MM.1S (cell line): ENCODE results near the gene C16orf95.

Source experiments
- DNase-seq: peaks from one replicate; pipeline ENCODE4 v3.0.0-alpha.2; 2015
- H2AFZ ChIP-seq: fragments of 300-600 bp; sonication (generic); 2 replicates; pipeline ENCODE4 v1.6.0; 2016; ENCODE audit warnings: antibody characterized with exemption, low read length
- H3F3A ChIP-seq: fragments of 300-600 bp; sonication (generic); 2 replicates; pipeline ENCODE4 v1.6.1; 2016; ENCODE audit warnings: mild to moderate bottlenecking, antibody characterized with exemption, low read length, moderate library complexity, mixed read lengths; ENCODE audit not compliant: insufficient read depth
- H3K27ac ChIP-seq: fragments of 300-600 bp; sonication (generic); 2 replicates; pipeline ENCODE4 v1.5.1; 2016; ENCODE audit warnings: mild to moderate bottlenecking, low read length
- H3K27me3 ChIP-seq: fragments of 300-600 bp; sonication (generic); replicated peaks from 2 replicates; pipeline ENCODE4 v1.6.0; 2016; ENCODE audit warnings: low read length; ENCODE audit not compliant: insufficient read depth
- H3K36me3 ChIP-seq: fragments of 300-600 bp; sonication (generic); replicated peaks from 2 replicates; pipeline ENCODE4 v1.6.1; 2016; ENCODE audit warnings: mild to moderate bottlenecking, low read length, mixed read lengths; ENCODE audit not compliant: insufficient read depth
- H3K4me1 ChIP-seq: fragments of 300-600 bp; sonication (generic); 2 replicates; pipeline ENCODE4 v1.6.1; 2016; ENCODE audit warnings: low read length, mixed read lengths
- H3K4me2 ChIP-seq: fragments of 300-600 bp; sonication (generic); 2 replicates; pipeline ENCODE4 v1.6.0; 2016; ENCODE audit warnings: low read depth, low read length
- H3K4me3 ChIP-seq: fragments of 300-600 bp; sonication (generic); 2 replicates; pipeline ENCODE4 v1.5.1; 2016; ENCODE audit warnings: low read length, mixed read lengths
- H3K79me2 ChIP-seq: fragments of 300-600 bp; sonication (generic); 2 replicates; pipeline ENCODE4 v1.6.1; 2016; ENCODE audit warnings: mixed run types, low read length, mixed read lengths
- H3K9ac ChIP-seq: fragments of 300-600 bp; sonication (generic); 2 replicates; pipeline ENCODE4 v1.6.1; 2016; ENCODE audit warnings: low read length, mixed read lengths
- H3K9me2 ChIP-seq: fragments of 300-600 bp; sonication (generic); replicated peaks from 2 replicates; pipeline ENCODE4 v1.6.1; 2016; ENCODE audit warnings: mild to moderate bottlenecking, low read length, mixed read lengths; ENCODE audit not compliant: insufficient read depth
- H3K9me3 ChIP-seq: fragments of 300-600 bp; sonication (generic); replicated peaks from 2 replicates; pipeline ENCODE4 v1.6.1; 2016; ENCODE audit warnings: mild to moderate bottlenecking, low read length, mixed read lengths; ENCODE audit not compliant: insufficient read depth
- H4K20me1 ChIP-seq: fragments of 300-600 bp; sonication (generic); 2 replicates; pipeline ENCODE4 v1.6.1; 2016; ENCODE audit warnings: mild to moderate bottlenecking, low read length, moderate library complexity, mixed read lengths; ENCODE audit not compliant: insufficient read depth
- EZH2 ChIP-seq: fragments of 300-600 bp; sonication (generic); optimal IDR thresholded peaks from 2 replicates; pipeline ENCODE3; 2017; ENCODE audit warnings: low read depth, mild to moderate bottlenecking, antibody characterized with exemption, low read length, mixed read lengths
- EZH2phosphoT487 ChIP-seq: fragments of 300-600 bp; sonication (generic); IDR thresholded peaks from 2 replicates; pipeline ENCODE4 v1.6.1; 2018; ENCODE audit warnings: antibody characterized with exemption, low read length
- TF ChIP-seq, protein P1 (sequence below): fragments of 300-600 bp; sonication (generic); IDR thresholded peaks from 2 replicates; pipeline ENCODE4 v1.5.1; 2016; ENCODE audit warnings: antibody characterized with exemption, low read length, mixed read lengths

Gene C16orf95

DNA sequence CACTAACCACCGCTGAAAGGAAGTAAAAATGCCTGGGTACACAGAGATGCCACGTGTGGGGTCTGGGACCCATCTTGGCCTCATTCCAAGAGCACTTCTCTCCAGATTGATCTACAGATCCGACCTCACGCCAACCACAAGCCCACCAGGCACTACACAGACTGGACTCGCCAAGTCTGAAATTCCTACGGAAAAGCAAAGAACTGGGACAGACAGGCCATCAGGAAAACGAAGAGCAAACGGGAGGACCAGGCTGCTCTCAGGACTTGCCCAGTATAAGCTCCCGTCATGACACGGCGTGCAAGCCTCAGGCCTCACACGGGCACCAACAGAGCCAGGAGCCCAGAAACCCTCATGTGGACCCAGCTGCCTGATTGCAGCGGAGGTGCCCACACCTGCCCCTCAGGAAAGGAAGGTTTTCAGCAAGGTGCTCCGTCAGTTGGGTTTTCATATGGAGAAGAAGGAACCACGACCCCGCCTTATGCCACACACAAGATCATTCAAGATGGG, 20.1 kb upstream of the C16orf95 start:
- Histone ChIP-seq H3K36me3 (no peaks in the 10 kb centered on the region), H3K27ac (no peak overlapping the region), H3K4me2 (no peak overlapping the region), H4K20me1 (no peaks in the 10 kb centered on the region), H2AFZ (no peak overlapping the region), H3K79me2 (no peaks in the 10 kb centered on the region), H3K9me2 (no peaks in the 10 kb centered on the region), H3K9ac (no peak overlapping the region), H3K27me3 (no peaks in the 10 kb centered on the region), H3K9me3 (no peaks in the 10 kb centered on the region), H3K4me1 (no peaks in the 10 kb centered on the region), H3K4me3 (no peak overlapping the region), H3F3A (no peaks in the 10 kb centered on the region)
- DNase-seq, result no peak
- TF ChIP-seq EZH2, result no peak
- TF ChIP-seq EZH2phosphoT487, result no peak
- TF ChIP-seq, protein P1, sequence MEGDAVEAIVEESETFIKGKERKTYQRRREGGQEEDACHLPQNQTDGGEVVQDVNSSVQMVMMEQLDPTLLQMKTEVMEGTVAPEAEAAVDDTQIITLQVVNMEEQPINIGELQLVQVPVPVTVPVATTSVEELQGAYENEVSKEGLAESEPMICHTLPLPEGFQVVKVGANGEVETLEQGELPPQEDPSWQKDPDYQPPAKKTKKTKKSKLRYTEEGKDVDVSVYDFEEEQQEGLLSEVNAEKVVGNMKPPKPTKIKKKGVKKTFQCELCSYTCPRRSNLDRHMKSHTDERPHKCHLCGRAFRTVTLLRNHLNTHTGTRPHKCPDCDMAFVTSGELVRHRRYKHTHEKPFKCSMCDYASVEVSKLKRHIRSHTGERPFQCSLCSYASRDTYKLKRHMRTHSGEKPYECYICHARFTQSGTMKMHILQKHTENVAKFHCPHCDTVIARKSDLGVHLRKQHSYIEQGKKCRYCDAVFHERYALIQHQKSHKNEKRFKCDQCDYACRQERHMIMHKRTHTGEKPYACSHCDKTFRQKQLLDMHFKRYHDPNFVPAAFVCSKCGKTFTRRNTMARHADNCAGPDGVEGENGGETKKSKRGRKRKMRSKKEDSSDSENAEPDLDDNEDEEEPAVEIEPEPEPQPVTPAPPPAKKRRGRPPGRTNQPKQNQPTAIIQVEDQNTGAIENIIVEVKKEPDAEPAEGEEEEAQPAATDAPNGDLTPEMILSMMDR, result no peak

DNA sequence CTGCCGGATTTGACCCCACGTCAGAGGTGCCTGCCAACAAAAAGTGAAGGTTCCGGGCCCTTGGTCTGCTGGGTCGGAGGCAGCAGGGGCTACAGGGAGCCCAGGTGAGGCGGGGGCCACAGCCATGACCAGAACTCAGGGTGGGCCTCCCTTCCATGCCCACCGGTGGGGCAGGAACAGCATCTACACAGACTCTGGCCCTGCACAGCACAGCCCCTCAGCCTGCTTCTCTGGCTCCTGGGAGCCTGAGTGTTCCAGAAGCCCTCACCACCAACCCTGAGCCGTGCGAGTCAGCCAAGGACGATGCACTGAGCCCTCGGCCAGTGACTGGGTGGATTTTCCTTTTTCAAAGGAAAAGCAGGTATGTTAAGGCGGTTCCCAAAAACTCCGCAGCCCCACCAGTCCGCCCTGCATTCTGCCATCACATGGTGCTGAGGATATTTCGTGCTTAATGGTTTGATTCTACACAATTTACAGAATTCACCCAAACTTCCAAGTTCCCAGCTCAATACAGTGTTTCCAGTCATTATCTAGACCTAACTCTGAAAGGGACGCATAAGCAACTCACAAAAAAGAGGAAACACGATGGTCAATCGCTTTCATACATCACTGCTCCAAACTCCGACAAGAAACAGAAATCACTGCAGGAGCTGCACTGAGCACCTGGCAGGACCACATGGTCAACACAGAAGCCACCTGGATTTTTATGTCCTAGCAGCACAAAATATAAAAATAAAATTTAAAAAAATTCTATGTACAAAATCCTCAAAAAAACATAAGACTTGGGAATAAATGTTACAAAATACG, 19.4 kb upstream of the C16orf95 start:
- no peaks in the 10 kb centered on the region for H3K27me3 ChIP-seq

DNA sequence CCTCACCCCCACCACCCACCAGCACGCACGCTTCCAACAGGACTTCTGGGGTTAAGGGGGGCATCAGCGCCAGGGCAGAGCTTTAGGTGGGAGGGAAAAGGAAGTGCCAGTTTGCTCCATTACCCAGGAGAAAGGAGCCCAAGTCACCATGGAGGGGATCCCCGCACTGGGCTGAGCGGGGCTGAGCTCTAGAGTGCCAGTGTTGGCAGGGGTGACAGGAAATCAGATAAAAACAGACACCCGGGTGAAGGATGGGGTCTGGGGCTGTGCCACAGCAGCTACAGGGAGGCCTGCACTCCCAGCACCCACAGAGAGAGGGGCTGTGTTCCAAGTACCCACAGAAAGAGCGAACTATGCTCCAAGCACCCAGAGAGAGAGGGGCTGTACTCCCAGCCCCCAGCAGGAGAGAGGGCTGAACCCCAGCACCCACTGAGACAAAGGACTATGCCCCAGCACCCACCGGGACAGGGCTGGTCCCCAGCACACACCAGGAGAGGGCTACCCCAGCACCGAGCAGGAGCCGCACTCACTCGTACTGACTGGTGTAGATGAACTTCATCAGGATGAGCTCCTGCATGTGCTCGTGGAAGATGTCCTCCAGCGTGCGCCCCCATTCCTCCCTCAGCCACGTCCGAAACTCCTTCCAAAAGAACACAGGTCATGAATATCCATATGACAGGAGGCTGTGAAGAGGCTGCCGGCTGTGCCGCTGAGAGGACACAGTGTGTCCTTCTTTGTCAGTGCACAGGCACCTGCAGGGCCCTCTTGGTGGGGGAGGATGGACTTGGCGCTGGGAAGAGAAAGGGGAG, 18.6 kb upstream of the C16orf95 start:
- no peak overlapping the region for H3K4me2 ChIP-seq
- no peaks in the 10 kb centered on the region for H3K4me1 ChIP-seq
- H3K9ac ChIP-seq, result no peak overlapping the region
- no peaks in the 10 kb centered on the region for H3K79me2 ChIP-seq
- no peak overlapping the region for H2AFZ ChIP-seq
- H3K4me3 ChIP-seq, result no peak overlapping the region
- no peaks in the 10 kb centered on the region for H4K20me1 ChIP-seq
- H3K9me2 ChIP-seq, result no peaks in the 10 kb centered on the region
- H3K36me3 ChIP-seq, result no peaks in the 10 kb centered on the region
- H3F3A ChIP-seq, result no peaks in the 10 kb centered on the region
- no peaks in the 10 kb centered on the region for H3K27me3 ChIP-seq
- no peak for DNase-seq
- H3K9me3 ChIP-seq, result no peaks in the 10 kb centered on the region
- TF ChIP-seq, protein P1, result no peak
- TF ChIP-seq EZH2 (no peak), EZH2phosphoT487 (no peak)
- no peak overlapping the region for H3K27ac ChIP-seq

More for the DNA sequence above, 19.4 kb upstream of the C16orf95 start:
- H3K4me3 ChIP-seq, result no peak overlapping the region
- no peaks in the 10 kb centered on the region for H3K79me2 ChIP-seq
- H3K27ac ChIP-seq, result no peak overlapping the region
- no peaks in the 10 kb centered on the region for H3K36me3 ChIP-seq
- no peak overlapping the region for H3K4me2 ChIP-seq
- no peak for DNase-seq
- H3K9me2 ChIP-seq, result no peaks in the 10 kb centered on the region
- no peak overlapping the region for H3K9ac ChIP-seq
- H4K20me1 ChIP-seq, result no peaks in the 10 kb centered on the region
- no peak for TF ChIP-seq EZH2
- no peaks in the 10 kb centered on the region for H3F3A ChIP-seq
- no peaks in the 10 kb centered on the region for H3K4me1 ChIP-seq
- no peak overlapping the region for H2AFZ ChIP-seq
- H3K9me3 ChIP-seq, result no peaks in the 10 kb centered on the region
